Measurements from ENCODE around the gene ATF7.
"Not testable (repeated sequence)": the region's sequence is repeated elsewhere in the genome, so short reads cannot be mapped to it uniquely, and the experiment has no call there.

The ATF7 gene

GRCh38 chr12:53626702-53627169 is 554 bp upstream of the ATF7 start:
- no peak for DNase-seq (ENCODE audit: low read depth)

GRCh38 chr12:53625373-53625945 is 723 bp downstream of the ATF7 start:
- no peak for DNase-seq (ENCODE audit: low read depth)

GRCh38 chr12:53624956-53625355 is 1.2 kb downstream of the ATF7 start:
- DNase-seq (ENCODE audit: low read depth) = no peak

GRCh38 chr12:53624458-53624857 is 1.7 kb downstream of the ATF7 start:
- no peak for DNase-seq (ENCODE audit: low read depth)

GRCh38 chr12:53623548-53624385 is 2.4 kb downstream of the ATF7 start:
- DNase-seq (ENCODE audit: low read depth) = no peak

GRCh38 chr12:53622724-53623123 is 3.5 kb downstream of the ATF7 start:
- DNase-seq (ENCODE audit: low read depth) = no peak

- DNase-seq (ENCODE audit: low read depth) = no peak
Observed at GRCh38 chr12:53618275-53618674, 7.9 kb downstream of the ATF7 start.

- no peak for DNase-seq (ENCODE audit: low read depth)
Observed at GRCh38 chr12:53617700-53618099, 8.5 kb downstream of the ATF7 start.

- DNase-seq (ENCODE audit: low read depth) = no peak
Observed at GRCh38 chr12:53616950-53617349, 9.2 kb downstream of the ATF7 start.

- DNase-seq (ENCODE audit: low read depth) = no peak
Observed at GRCh38 chr12:53613821-53614220, 12.4 kb downstream of the ATF7 start.

GRCh38 chr12:53612978-53613377 is 13.2 kb downstream of the ATF7 start:
- DNase-seq (ENCODE audit: low read depth) = no peak

GRCh38 chr12:53611304-53611703 is 14.9 kb downstream of the ATF7 start:
- no peak for DNase-seq (ENCODE audit: low read depth)

GRCh38 chr12:53606688-53607087 is 19.5 kb downstream of the ATF7 start:
- not testable (repeated sequence) for DNase-seq (ENCODE audit: low read depth)

- no peak for DNase-seq (ENCODE audit: low read depth)
Observed at GRCh38 chr12:53604581-53604980, 21.6 kb downstream of the ATF7 start.

- no peak for DNase-seq (ENCODE audit: low read depth)
Observed at GRCh38 chr12:53603804-53604203, 22.4 kb downstream of the ATF7 start.

- no peak for DNase-seq (ENCODE audit: low read depth)
Observed at GRCh38 chr12:53603196-53603595, 23.0 kb downstream of the ATF7 start.

GRCh38 chr12:53602176-53602864 is 23.9 kb downstream of the ATF7 start:
- no peak for DNase-seq (ENCODE audit: low read depth)

GRCh38 chr12:53601296-53601847 is 24.8 kb downstream of the ATF7 start:
- no peak for DNase-seq (ENCODE audit: low read depth)

GRCh38 chr12:53600490-53601295 is 25.5 kb downstream of the ATF7 start:
- no peak for DNase-seq (ENCODE audit: low read depth)

GRCh38 chr12:53599579-53599978 is 26.6 kb downstream of the ATF7 start:
- no peak for DNase-seq (ENCODE audit: low read depth)

- not testable (repeated sequence) for DNase-seq (ENCODE audit: low read depth)
Observed at GRCh38 chr12:53598971-53599370, 27.2 kb downstream of the ATF7 start.

- DNase-seq (ENCODE audit: low read depth) = no peak
Observed at GRCh38 chr12:53596920-53597363, 29.2 kb downstream of the ATF7 start.

Measured in stimulated activated CD8-positive, alpha-beta memory T cell treated with anti-CD3 and anti-CD28 coated beads, Interleukin-15, amount 100 ng/mL, for 1 hour (primary cell).